NCI-H2107 treated with DMSO at 0.1 percent for 48 hours (cell line): ENCODE data around the gene TAF11L14.
"Not testable (repeated sequence)": the region's sequence is repeated elsewhere in the genome, so short reads cannot be mapped to it uniquely, and the experiment has no call there.

Experiments
- DNase-seq: peaks from one replicate; lab custom pipeline; 2025; ENCODE audit not compliant: unreplicated experiment; lab: John Stamatoyannopoulos, UW

Gene TAF11L14

GRCh38 chr5:17634160-17634559 is at the start of gene TAF11L14:
TAF11L14 (plus strand) TSS chr5:17634460.
- no peak for DNase-seq

- not testable (repeated sequence) for DNase-seq
Measured at GRCh38 chr5:17585658-17586057, 48.6 kb upstream of the TAF11L14 start, which contains the start of gene TAF11L7. TAF11L7 (minus strand) TSS chr5:17585758.

- not testable (repeated sequence) for DNase-seq
Measured at GRCh38 chr5:17590860-17591259, 43.4 kb upstream of the TAF11L14 start, which contains the start of gene TAF11L8. TAF11L8 (minus strand) TSS chr5:17590960.

- not testable (repeated sequence) for DNase-seq
Measured at GRCh38 chr5:17594255-17594654, 40.0 kb upstream of the TAF11L14 start, which contains the start of gene TAF11L9. TAF11L9 (minus strand) TSS chr5:17594394.

GRCh38 chr5:17597728-17598127 is 36.5 kb upstream of the TAF11L14 start, which contains the start of gene TAF11L10:
TAF11L10 (minus strand) TSS chr5:17597828.
- not testable (repeated sequence) for DNase-seq

GRCh38 chr5:17603880-17604279 is 30.4 kb upstream of the TAF11L14 start, which contains the start of gene TAF11L11:
TAF11L11 (plus strand) TSS chr5:17604183.
- not testable (repeated sequence) for DNase-seq

GRCh38 chr5:17604951-17605350 is 29.3 kb upstream of the TAF11L14 start:
- DNase-seq: no peak

GRCh38 chr5:17607461-17607860 is 26.8 kb upstream of the TAF11L14 start:
- DNase-seq: not testable (repeated sequence)

GRCh38 chr5:17610092-17610491 is 24.2 kb upstream of the TAF11L14 start, which contains the start of gene TAF11L12:
TAF11L12 (plus strand) TSS chr5:17610392.
- not testable (repeated sequence) for DNase-seq

GRCh38 chr5:17614872-17615605 is 19.2 kb upstream of the TAF11L14 start:
- no peak for DNase-seq

GRCh38 chr5:17619354-17619753 is 14.9 kb upstream of the TAF11L14 start:
- no peak for DNase-seq

GRCh38 chr5:17620627-17621026 is 13.6 kb upstream of the TAF11L14 start:
- DNase-seq: no peak

- no peak for DNase-seq
Measured at GRCh38 chr5:17625686-17626085, 8.6 kb upstream of the TAF11L14 start.

- not testable (repeated sequence) for DNase-seq
Measured at GRCh38 chr5:17631788-17632187, 2.5 kb upstream of the TAF11L14 start, which contains the start of gene TAF11L13. TAF11L13 (plus strand) TSS chr5:17632088.

- not testable (repeated sequence) for DNase-seq
Measured at GRCh38 chr5:17649232-17649631, 15.0 kb downstream of the TAF11L14 start.

GRCh38 chr5:17655201-17655759 is 21.0 kb downstream of the TAF11L14 start:
- not testable (repeated sequence) for DNase-seq

- DNase-seq: no peak
Measured at GRCh38 chr5:17655921-17656320, 21.7 kb downstream of the TAF11L14 start.

- no peak for DNase-seq
Measured at GRCh38 chr5:17663182-17663581, 28.9 kb downstream of the TAF11L14 start.

GRCh38 chr5:17665836-17666235 is 31.6 kb downstream of the TAF11L14 start:
- no peak for DNase-seq

GRCh38 chr5:17666726-17667235 is 32.5 kb downstream of the TAF11L14 start:
- DNase-seq: no peak

GRCh38 chr5:17670353-17670752 is 36.1 kb downstream of the TAF11L14 start:
- no peak for DNase-seq
